ENCODE measurements around the gene ATF6.
"Not testable (repeated sequence)": the region's sequence is repeated elsewhere in the genome, so short reads cannot be mapped to it uniquely, and the experiment has no call there.

Gene ATF6

GRCh38 chr1:161779393-161779792 is 13.3 kb downstream of the ATF6 start:
- no peak for DNase-seq (ENCODE audit: low read depth in 2 of 2)

DNA sequence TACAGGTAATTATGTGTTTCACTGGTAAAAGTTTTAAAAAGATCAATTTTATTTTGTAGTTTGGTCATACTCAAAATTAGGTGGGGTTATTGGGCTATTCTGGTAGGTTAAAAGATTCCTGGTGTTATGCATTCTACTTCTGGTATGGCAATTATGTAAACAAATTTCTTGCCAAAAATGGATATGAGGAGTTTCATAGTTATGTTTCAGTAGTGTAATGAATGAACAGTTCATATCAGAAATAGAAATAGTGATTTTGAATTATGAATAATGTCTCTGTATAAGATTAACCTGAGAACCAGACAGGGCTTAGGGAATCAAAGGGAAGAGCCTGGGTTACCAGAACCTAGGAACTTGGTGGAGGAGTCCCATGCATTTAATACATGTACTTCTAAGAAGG is 15.9 kb downstream of the ATF6 start:
- no peak for DNase-seq (ENCODE audit: low read depth in 2 of 2)

DNA sequence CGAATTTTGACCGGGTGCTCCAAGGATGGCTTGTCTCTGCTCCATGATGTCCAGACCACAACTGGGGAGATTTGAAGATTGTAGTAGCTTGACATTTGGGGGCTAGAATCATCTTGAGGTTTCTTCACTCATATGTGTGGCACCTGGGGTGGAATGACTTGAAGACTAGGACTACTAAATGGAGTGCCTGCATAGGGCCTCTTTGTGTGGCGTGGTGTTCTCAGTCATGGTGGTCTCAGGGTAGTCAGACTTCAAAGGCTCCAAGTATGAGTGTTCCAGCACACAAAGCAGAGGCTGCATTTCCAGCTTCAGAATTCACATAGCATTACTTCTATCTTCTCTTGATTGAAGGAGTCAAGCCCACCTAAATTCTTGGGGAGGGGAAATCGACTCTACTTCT is 16.8 kb downstream of the ATF6 start:
- DNase-seq (ENCODE audit: low read depth in 2 of 2) = no peak

DNA sequence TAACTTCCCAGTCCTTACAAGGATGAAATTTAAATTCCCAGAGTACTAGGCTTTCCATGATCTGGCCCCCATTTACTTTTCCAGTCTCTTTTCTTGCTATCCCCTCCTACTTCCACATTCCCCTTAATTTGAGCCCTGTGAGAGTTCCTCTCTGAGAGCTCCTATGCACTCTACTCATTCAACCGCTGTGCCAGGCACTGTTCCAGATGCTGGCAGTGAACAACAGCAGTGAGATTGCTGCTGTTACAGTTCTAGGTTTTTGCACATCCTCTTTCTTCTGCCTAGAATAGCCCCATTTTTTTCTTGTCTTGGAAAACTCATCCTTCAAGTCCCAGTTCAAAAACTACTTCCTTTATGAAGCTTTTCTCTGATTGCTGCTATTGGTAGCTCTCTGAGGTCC is 18.8 kb downstream of the ATF6 start:
- no peak for DNase-seq (ENCODE audit: low read depth in 2 of 2)

GRCh38 chr1:161787355-161787754 is 21.2 kb downstream of the ATF6 start:
- DNase-seq (ENCODE audit: low read depth in 2 of 2) = no peak

DNA sequence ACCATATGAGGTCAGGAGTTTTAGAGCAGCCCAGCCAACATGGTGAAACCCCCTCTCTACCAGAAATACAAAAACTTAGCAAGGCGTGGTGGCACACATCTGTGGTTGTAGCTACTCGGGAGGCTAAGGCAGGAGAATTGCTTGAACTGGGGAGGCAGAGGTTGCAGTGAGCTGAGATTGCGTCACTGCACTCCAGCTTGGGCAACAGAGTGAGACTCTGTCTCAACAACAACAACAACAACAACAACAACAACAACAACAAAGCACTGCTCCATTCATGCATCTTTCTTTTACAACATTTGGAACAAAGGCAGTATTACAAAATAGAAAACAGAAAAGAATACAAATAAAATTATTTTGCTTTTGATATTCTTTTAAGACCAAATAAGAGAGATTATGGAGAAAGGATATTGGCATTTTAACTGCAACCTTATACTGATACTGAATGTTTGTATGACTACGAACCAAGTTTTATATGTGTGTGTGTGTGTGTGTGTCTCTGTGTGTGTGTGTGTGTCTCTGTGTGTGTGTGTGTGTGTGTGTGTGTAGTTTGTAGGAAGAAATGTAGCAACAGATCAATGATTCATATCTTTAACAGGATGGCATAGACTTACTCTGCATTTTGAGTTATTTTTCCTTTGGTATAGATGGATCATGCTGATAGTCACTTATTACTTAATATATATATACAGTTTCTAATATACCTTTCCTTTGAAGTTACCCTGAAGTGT is 24.6 kb downstream of the ATF6 start:
- DNase-seq (ENCODE audit: low read depth in 2 of 2) = no peak

GRCh38 chr1:161791904-161792655 is 26.0 kb downstream of the ATF6 start:
- DNase-seq (ENCODE audit: low read depth in 2 of 2) = no peak

DNA sequence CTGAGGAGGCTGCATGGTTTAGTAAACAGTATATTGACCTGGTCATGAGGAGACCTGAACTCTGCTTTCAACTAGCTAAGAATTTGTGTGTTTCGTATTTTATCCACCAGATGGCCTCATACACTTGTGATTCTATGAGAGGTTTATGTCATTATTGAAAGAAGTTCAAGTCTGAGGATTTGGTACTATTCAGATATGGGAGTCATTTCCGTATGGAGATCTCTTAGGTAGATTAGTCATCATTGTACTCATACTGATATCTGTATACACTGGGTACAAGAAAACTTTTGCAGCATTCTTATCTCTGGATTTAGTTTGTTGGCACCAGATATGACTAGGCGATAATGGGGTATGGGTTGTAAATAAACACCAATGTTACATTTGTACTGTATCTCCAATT is 26.6 kb downstream of the ATF6 start:
- DNase-seq (ENCODE audit: low read depth in 2 of 2) = no peak

DNA sequence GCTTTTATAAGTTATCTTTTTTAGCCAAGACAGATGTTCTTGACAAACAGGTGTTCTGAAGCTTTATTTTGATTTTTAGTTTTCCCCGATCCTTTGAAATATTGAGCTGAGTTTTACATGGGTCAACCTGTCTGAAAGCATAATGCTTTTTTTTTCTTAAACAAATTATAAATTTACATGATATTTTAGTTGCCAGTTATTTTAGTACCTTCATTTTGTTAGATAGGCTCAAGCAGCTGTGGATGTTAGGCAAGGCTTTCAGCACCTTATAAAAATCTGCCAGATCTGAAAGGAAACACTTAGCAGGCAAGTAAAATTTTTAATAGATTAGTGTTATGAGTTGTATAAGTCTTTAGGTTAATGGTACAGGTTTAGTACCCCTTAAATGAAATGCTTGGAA is 33.7 kb downstream of the ATF6 start:
- no peak for DNase-seq (ENCODE audit: low read depth in 2 of 2)

- no peak for DNase-seq (ENCODE audit: low read depth in 2 of 2)
These were observed 35.8 kb downstream of the ATF6 start for GRCh38 chr1:161801955-161802354.

DNA sequence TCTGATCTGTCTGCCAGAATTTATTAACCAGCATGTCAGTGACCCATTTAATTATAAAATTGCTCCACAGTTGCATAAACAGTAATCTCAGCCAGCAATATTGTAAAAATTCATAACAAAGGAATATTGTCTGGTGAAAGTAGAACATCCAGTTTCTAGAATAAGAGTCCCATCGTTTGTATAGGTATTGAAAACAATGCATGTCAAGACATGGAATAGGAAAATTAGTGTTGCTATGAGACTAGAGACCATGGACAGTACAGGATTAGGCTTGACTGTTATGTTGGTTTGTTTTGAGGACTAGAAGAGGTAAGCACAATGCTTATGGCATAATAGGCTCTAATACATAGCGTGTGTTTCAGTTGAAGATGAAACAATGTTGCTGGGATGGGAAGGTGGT is 37.1 kb downstream of the ATF6 start:
- no peak for DNase-seq (ENCODE audit: low read depth in 2 of 2)

- DNase-seq (ENCODE audit: low read depth in 2 of 2) = no peak
These were observed 39.5 kb downstream of the ATF6 start for GRCh38 chr1:161805399-161806197.

- not testable (repeated sequence) for DNase-seq (ENCODE audit: low read depth in 2 of 2)
These were observed 43.1 kb downstream of the ATF6 start for GRCh38 chr1:161809202-161809601.

- DNase-seq (ENCODE audit: low read depth in 2 of 2) = not testable (repeated sequence)
These were observed 43.5 kb downstream of the ATF6 start for GRCh38 chr1:161809656-161810055.

DNA sequence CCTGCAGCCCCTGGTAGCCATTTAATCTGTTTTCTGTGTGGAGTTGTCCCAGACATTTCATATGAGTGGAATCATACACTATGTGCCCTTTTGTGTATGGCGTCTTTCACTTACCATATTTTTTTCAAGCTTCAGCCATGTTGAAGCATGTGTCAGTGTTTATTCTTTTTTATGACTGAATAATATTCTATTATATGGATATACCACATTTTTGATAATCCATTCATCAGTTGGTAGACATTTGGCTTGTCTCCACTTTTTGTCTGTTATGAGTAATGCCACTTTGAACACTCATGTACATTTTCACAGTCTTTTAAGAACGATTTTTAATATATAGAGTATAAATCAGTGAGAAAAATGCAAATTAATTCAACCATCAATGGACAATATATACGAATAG is 44.7 kb downstream of the ATF6 start:
- DNase-seq (ENCODE audit: low read depth in 2 of 2) = no peak

DNA sequence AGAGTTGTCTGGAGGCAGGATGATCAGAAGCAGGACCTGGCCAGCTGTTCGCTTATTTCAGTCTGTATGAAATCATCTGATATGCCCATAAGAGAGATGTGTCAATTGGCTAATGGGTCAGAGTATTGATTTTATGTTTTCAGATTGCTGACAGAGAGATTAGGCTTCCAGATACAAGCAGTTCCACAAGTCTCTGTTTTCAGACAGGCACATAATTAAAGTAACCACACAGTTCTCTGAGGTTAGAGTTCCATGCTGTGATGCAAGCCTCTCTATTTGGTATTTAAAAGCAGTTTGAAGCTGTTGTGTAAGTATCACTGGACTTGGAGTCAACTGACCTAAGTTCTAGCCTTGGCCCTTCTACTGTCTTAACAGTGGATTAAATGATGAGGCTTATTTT is 50.1 kb downstream of the ATF6 start:
- no peak for DNase-seq (ENCODE audit: low read depth in 2 of 2)

GRCh38 chr1:161817176-161817730 is 51.1 kb downstream of the ATF6 start:
- no peak for DNase-seq (ENCODE audit: low read depth in 2 of 2)

DNA sequence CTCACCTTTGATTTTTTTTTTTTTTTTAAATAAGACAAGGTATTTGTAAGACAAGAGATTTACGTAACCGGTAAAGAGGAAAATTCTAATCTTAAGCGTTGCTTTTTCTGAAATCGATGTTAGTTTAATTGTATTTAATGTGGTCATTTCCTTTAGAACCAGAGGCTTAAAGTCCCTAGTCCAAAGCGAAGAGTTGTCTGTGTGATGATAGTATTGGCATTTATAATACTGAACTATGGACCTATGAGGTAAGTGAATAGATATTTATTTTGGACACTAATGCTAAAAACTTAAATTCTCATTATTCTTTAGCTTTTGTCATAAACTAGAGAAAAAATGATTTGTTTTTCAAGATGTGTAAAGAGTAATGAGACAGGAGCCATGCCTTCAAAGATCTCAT is 54.8 kb downstream of the ATF6 start:
- DNase-seq (ENCODE audit: low read depth in 2 of 2) = no peak

- no peak for DNase-seq (ENCODE audit: low read depth in 2 of 2)
These were observed 58.5 kb downstream of the ATF6 start for GRCh38 chr1:161824618-161825017.

- no peak for DNase-seq (ENCODE audit: low read depth in 2 of 2)
These were observed 59.7 kb downstream of the ATF6 start for GRCh38 chr1:161825831-161826230.

DNA sequence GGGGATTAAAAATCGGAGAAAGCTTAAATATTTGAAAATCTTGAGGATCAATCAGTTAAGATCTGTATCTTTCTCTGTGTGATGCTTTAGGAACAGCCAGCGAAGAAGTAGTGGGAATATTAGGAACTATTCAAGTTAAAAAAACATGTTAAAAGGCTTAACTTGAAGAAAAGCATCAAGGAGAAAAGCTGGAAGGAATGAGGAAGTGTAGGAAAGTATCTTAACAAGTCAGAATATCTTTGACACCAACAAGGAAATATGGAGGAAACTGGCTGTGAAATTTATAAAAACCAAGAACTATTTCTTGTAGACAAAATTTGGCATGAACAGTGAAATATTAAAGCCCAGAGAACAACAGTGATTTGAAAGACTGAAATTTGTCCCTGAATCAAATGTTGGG is 60.4 kb downstream of the ATF6 start:
- DNase-seq (ENCODE audit: low read depth in 2 of 2) = no peak

DNA sequence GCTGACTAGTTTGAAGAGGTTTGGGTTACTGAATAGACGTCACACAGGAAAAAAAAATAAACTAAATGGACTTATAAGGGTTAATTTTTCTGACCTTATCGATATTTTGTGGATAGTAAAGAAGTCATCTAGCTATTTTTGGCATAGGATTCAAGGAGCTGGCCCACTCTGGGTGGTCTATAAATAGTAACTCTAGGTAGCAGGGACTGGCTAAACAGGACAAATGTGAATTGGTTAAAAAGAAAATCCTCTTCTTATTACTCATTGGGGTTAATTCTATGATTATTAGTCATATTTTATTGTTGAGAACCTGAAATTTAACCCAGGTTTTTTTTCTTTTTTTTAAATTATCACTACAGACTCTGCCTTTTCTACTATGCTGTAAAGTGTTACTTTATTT is 61.7 kb downstream of the ATF6 start:
- no peak for DNase-seq (ENCODE audit: low read depth in 2 of 2)

Measured in stimulated activated CD4-positive, alpha-beta T cell treated with anti-CD3 and anti-CD28 coated beads, Interleukin-1b, Interleukin-23, amount 100 ng/mL, for 1 hour (primary cell).